Heart left ventricle (tissue), 16 donors: ENCODE data around the gene SLC10A7. TPM values are rescaled to one million over a fixed set of nuclear protein-coding genes. Genes with fewer than 3 reads are reported as not detected.

Source experiments
- ATAC-seq, 4 donors: fragments of 200-7000 bp; cut with Tn5 transposase; one replicate each; pipeline ENCODE4 v1.9.1; 2020 to 2022; ENCODE audit warnings: moderate library complexity in 4 of 4, mild to moderate bottlenecking in 3 of 4, moderate number of reproducible peaks in 1 of 4
- DNase-seq, 5 donors: peaks; one replicate each; pipeline ENCODE4 v3.0.0-alpha.2; 2020
- H3K27ac ChIP-seq, 12 donors: fragments of 200-600 bp; sonication (generic) in 4 of 12; one replicate each; pipeline versions ENCODE4 v1.5.0 to v1.8.0; 2016 to 2022; ENCODE audit warnings: mild to moderate bottlenecking in 2 of 12
- H3K27me3 ChIP-seq, 9 donors: fragments of 200-600 bp; sonication (generic) in 2 of 9; one replicate each; pipeline versions ENCODE4 v1.5.1 to v1.8.0; 2016 to 2022; ENCODE audit warnings: mild to moderate bottlenecking in 3 of 9
- H3K36me3 ChIP-seq, 9 donors: fragments of 200-600 bp; sonication (generic) in 2 of 9; one replicate each; pipeline versions ENCODE4 v1.5.0 to v1.8.0; 2018 to 2022; ENCODE audit warnings: mild to moderate bottlenecking in 2 of 9
- H3K4me1 ChIP-seq, 12 donors: fragments of 200-600 bp; sonication (generic) in 4 of 12; one replicate each; pipeline versions ENCODE4 v1.5.0 to v1.8.0; 2016 to 2022; ENCODE audit warnings: mild to moderate bottlenecking in 3 of 12
- H3K4me3 ChIP-seq, 12 donors: fragments of 200-600 bp; sonication (generic) in 4 of 12; one replicate each; pipeline versions ENCODE4 v1.5.0 to v1.8.0; 2017 to 2022; ENCODE audit warnings: mild to moderate bottlenecking in 9 of 12, moderate library complexity in 4 of 12
- H3K9me3 ChIP-seq, 12 donors: fragments of 200-600 bp; sonication (generic) in 4 of 12; one replicate each; pipeline versions ENCODE4 v1.5.0 to v1.8.0; 2016 to 2022; ENCODE audit warnings: mild to moderate bottlenecking in 1 of 12
- CTCF ChIP-seq, 12 donors: fragments of 200-600 bp; sonication (generic) in 4 of 12; IDR thresholded peaks; one replicate each; pipeline versions ENCODE4 v1.5.0 to v1.8.0; 2018 to 2022; ENCODE audit warnings: antibody characterized with exemption in 12 of 12, mild to moderate bottlenecking in 5 of 12
- POLR2A ChIP-seq, 2 donors: fragments of 450-650 bp; IDR thresholded peaks; one replicate each; pipeline ENCODE4 v1.6.1; 2017; ENCODE audit warnings: antibody characterized with exemption in 2 of 2, mild to moderate bottlenecking in 2 of 2, moderate library complexity in 2 of 2
- WGBS, 4 donors: extraction: QIAGEN DNeasy Blood & Tissue Kit in 2 of 4; methylation state at CpG; one replicate each; pipeline versions ENCODE4 v1.1.5 to v1.1.7; 2013 to 2018; 5-methylcytosine and 5-hydroxymethylcytosine counted together
- intact Hi-C, 10 donors: fragments of 100-400 bp; cut with DNase I; formaldehyde crosslinking; loops; one replicate each; pipeline versions ENCODE4 v1.11.1 to v1.14.2; 2022
- long read RNA-seq, 3 donors: library from polyadenylated mRNA; unstranded; transcript quantifications; one replicate each; pipeline ENCODE4 v2.0.0, GENCODE V29; 2020 to 2021
- polyA plus RNA-seq, 2 donors: library from polyadenylated mRNA; stranded (reverse); fragments of 200-250 nt; gene quantifications; one replicate each; pipeline ENCODE4 v1.2.3, GENCODE V29; 2013
- total RNA-seq, 9 donors: library from RNA; depleted of rRNA in 2 of 9; stranded (reverse); fragments of >200 nt in 2 of 9; fragmentation: NEBNext Ultra II Directional in 3 of 9; extraction: Animal tissue kit (Norgen Biotek cat#: 25700) in 3 of 9; gene quantifications; one replicate each; pipeline versions ENCODE4 v1.1.0 to v1.2.4, GENCODE V29; 2016 to 2023
- donor health status: ischemic (EF 13 %, LVEDD 7.1; RV severe dilation, severe dysfunction).
- donor health status: healthy with polysubstance abuse.
- donor health status: DM: no; HTN: yes; CAD: no.
- donor health status: DM: no; HTN: no; CAD: no.
- donor health status: ischemic (EF 25% LVEDD 6.9; RV normal size, moderate dysfunction).
- donor health status: ischemic (EF 25% LVEDD 5.7; RV mildly dilated, moderate dysfunction).
- donor health status: healthy.
- donor health status: DM: yes; HTN: yes; CAD: no.
- donor health status: ischemic (EF 35%, LVEDD 5.7; RV mildly dilated, moderate dysfunction).
- donor health status: nonischemic (EF 11% LVEDD 7.7; RV severe dilation, severe dysfunction).
- donor health status: DM: yes; HTN: yes; CAD: no.
- donor health status: PGD.
- donor health status: ischemic (EF 29% LVEDD 5.4; RV normal size, mild dysfunction).
- donor health status: nonischemic (EF 23%, LVEDD 6.1; RV moderate dilation, normal function).

Gene SLC10A7
- total RNA-seq = 1 to 10 TPM; 3.1 to 8.7 (median 3.3) TPM
- polyA plus RNA-seq = 1 to 10 TPM; 1.2 to 2.4 TPM
- long read RNA-seq, donor 1, partial matches to known transcripts = 0 of 1 reads
- long read RNA-seq, donor 1, other reads (novel, unspliced or antisense) = 0 of 1 reads
- long read RNA-seq, donor 2, partial matches to known transcripts = 0 of 5 reads
- long read RNA-seq, donor 2, other reads (novel, unspliced or antisense) = 1 of 5 reads
- long read RNA-seq, donor 3, partial matches to known transcripts = 0 of 2 reads
- long read RNA-seq, donor 3, other reads (novel, unspliced or antisense) = 1 of 2 reads

- Histone ChIP-seq H3K27ac (peak within 1 kb of the TSS; percentile 19 to 90 (median 80)), H3K4me3 (peak within 1 kb of the TSS; percentile 66 to 99 (median 96)), H3K4me1 (peaks cover 0 to 24% (median 18%) of the 10 kb centered on the region in 12 donors), H3K9me3 (no peaks in the 10 kb centered on the region), H3K27me3 (no peaks in the 10 kb centered on the region), H3K36me3 (peaks cover 0 to 4% (median 0%) of the 10 kb centered on the region in 9 donors)
- DNase-seq = peak; percentile 71 to 86 (median 80)
- ATAC-seq = peak; percentile 94 to 97 (median 96)
- WGBS, 4 donors = 0 to 1% (median 0%) methylated on average over 18 to 30 of the region's 30 CpGs
- TF ChIP-seq CTCF (IDR thresholded peaks at IDR 0.05) (no peak), POLR2A (IDR thresholded peaks at IDR 0.05) (no peak)
- intact Hi-C loops = loop anchor here in 3 of 10 donors (2.0 to 10.0 kb wide), 3 partner anchors 177 to 427 kb away; no protein-coding TSS in a partner anchor
Observed at GRCh38 chr4:146521541-146522097, at the start of gene SLC10A7. SLC10A7 (minus strand) TSS chr4:146521940; CDS start chr4:146521717, 223 bp downstream.

DNA sequence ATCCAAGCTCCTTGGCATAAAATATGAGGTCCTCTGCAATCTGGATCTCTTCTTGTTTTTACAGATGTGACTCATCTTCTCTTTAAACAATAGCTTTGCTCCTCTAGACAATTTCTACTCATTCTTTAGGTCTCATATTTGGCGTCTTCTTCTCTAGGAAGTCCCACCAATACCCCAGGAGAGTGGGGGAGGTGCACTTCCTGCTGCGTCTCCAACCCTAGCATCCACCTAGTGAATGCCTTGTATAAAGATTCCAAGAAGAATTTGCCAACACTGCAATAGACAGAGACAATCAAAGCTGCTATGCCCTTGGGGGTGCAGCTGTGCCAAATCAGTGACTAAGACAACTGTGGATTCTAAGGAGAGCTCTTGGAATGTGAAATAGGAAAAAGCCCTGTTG is 45.7 kb upstream of the SLC10A7 start:
- H3K27ac ChIP-seq = no peak overlapping the region
- no peak for ATAC-seq
- no peak overlapping the region for H3K4me3 ChIP-seq
- 34 to 49% (median 44%) methylated on average over 2 of the region's 2 CpGs for WGBS, 4 donors
- DNase-seq = no peak
- H3K4me1 ChIP-seq = no peaks in the 10 kb centered on the region
- no peaks in the 10 kb centered on the region for H3K9me3 ChIP-seq
- H3K27me3 ChIP-seq = no peaks in the 10 kb centered on the region
- intact Hi-C loops = no loop called here
- no peaks in the 10 kb centered on the region for H3K36me3 ChIP-seq
- TF ChIP-seq CTCF (IDR thresholded peaks at IDR 0.05) (no peak), POLR2A (IDR thresholded peaks at IDR 0.05) (no peak)

DNA sequence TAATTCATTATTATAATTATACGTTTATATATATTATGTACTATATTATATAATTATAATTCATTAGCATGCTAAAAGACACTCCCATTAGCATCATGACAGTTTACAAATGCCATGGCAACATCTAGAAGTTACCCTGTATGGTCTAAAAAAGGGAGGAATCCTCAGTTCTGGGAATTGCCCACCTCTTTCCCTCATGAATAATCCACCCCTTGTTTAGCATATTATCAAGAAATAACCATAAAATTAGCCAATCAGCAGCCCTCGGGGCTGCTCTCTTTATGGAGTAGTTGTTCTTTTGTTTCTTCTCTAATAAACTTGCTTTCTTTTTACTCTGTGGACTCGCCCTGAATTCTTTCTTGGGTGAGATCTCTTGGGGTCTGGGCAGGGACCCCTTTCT is 42.8 kb upstream of the SLC10A7 start:
- ATAC-seq (no peak), DNase-seq (no peak)
- TF ChIP-seq POLR2A (IDR thresholded peaks at IDR 0.05) (no peak), CTCF (IDR thresholded peaks at IDR 0.05) (no peak)
- Histone ChIP-seq H3K36me3 (no peaks in the 10 kb centered on the region), H3K9me3 (no peaks in the 10 kb centered on the region), H3K4me3 (no peak overlapping the region), H3K4me1 (no peaks in the 10 kb centered on the region), H3K27ac (no peak overlapping the region), H3K27me3 (no peaks in the 10 kb centered on the region)
- intact Hi-C loops = no loop called here
- WGBS, 4 donors = 50 to 71% (median 59%) methylated on average over 3 of the region's 3 CpGs

- no peak overlapping the region for H3K27ac ChIP-seq
- no peak for ATAC-seq
- H3K9me3 ChIP-seq = no peaks in the 10 kb centered on the region
- intact Hi-C loops = no loop called here
- no peaks in the 10 kb centered on the region for H3K36me3 ChIP-seq
- no peak for TF ChIP-seq POLR2A (IDR thresholded peaks at IDR 0.05)
- no peak for TF ChIP-seq CTCF (IDR thresholded peaks at IDR 0.05)
- WGBS, 4 donors = 68 to 86% (median 76%) methylated on average over 3 of the region's 3 CpGs
- DNase-seq = no peak
- H3K4me3 ChIP-seq = no peak overlapping the region
- no peaks in the 10 kb centered on the region for H3K27me3 ChIP-seq
- no peaks in the 10 kb centered on the region for H3K4me1 ChIP-seq
Observed at GRCh38 chr4:146550161-146550560, 28.4 kb upstream of the SLC10A7 start.
